ENCODE results near the gene CBY1. TPM values are rescaled to one million over a fixed set of nuclear protein-coding genes. Genes with fewer than 3 reads are reported as not detected.
"Not testable (repeated sequence)": the region's sequence is repeated elsewhere in the genome, so short reads cannot be mapped to it uniquely, and the experiment has no call there.

CBY1 gene
- polyA plus RNA-seq, 1 donor, result 38.7 TPM

- not testable (repeated sequence) for DNase-seq; H3K27me3 ChIP-seq (ENCODE audit: control insufficient read depth, insufficient read depth, low read length); H3K36me3 ChIP-seq (ENCODE audit: control insufficient read depth, insufficient read depth, low read length); H3K27ac ChIP-seq (ENCODE audit: low read length); H3K9me3 ChIP-seq (ENCODE audit: control insufficient read depth, low read depth, low read length); H3K4me1 ChIP-seq (ENCODE audit: control insufficient read depth, insufficient read depth, low read length); H3K4me3 ChIP-seq (ENCODE audit: low read length)
- no CpG with 5 or more reads among the region's 9 CpGs for WGBS (ENCODE audit: insufficient coverage, low lambda C conversion rate)
Measured at GRCh38 chr22:38615064-38615405, 41.4 kb upstream of the CBY1 start.

GRCh38 chr22:38618258-38618657 lies 38.2 kb upstream of the CBY1 start:
- Histone ChIP-seq H3K36me3 (ENCODE audit: control insufficient read depth, insufficient read depth, low read length) (peaks cover 2% of the 10 kb centered on the region), H3K27ac (ENCODE audit: low read length) (no peak overlapping the region), H3K27me3 (ENCODE audit: control insufficient read depth, insufficient read depth, low read length) (no peaks in the 10 kb centered on the region), H3K4me3 (ENCODE audit: low read length) (no peak overlapping the region), H3K4me1 (ENCODE audit: control insufficient read depth, insufficient read depth, low read length) (no peaks in the 10 kb centered on the region), H3K9me3 (ENCODE audit: control insufficient read depth, low read depth, low read length) (peaks cover 6% of the 10 kb centered on the region)
- DNase-seq, result no peak
- no CpG with 5 or more reads among the region's 1 CpG for WGBS (ENCODE audit: insufficient coverage, low lambda C conversion rate)

- H3K36me3 ChIP-seq (ENCODE audit: control insufficient read depth, insufficient read depth, low read length), result peaks cover 2% of the 10 kb centered on the region
- no peaks in the 10 kb centered on the region for H3K27me3 ChIP-seq (ENCODE audit: control insufficient read depth, insufficient read depth, low read length)
- H3K4me1 ChIP-seq (ENCODE audit: control insufficient read depth, insufficient read depth, low read length), result no peaks in the 10 kb centered on the region
- H3K9me3 ChIP-seq (ENCODE audit: control insufficient read depth, low read depth, low read length), result peaks cover 6% of the 10 kb centered on the region
- H3K27ac ChIP-seq (ENCODE audit: low read length), result no peak overlapping the region
- H3K4me3 ChIP-seq (ENCODE audit: low read length), result no peak overlapping the region
- no peak for DNase-seq
- no CpG with 5 or more reads among the region's 2 CpGs for WGBS (ENCODE audit: insufficient coverage, low lambda C conversion rate)
Measured at GRCh38 chr22:38618682-38619081, 37.8 kb upstream of the CBY1 start.

DNA sequence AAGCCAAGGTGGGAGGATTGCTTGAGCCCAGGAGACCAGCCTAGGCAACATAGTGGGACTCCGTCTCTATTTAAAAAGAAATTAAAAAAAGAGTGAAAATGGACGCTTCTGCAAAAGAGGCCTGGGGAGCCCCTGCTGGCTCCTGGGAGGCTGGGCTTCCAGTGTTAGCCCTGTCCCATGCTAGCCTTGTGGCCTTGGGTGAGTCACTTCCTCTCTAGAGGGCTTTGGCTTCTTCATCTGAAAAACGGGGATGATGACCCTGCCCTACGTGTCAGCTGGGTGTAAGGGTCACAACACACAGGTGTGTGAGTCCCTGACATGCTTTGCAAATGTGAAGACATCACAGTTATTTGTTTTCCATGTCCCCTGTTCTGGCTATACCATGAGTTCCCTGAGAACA lies 33.1 kb upstream of the CBY1 start:
- no peak for DNase-seq
- Histone ChIP-seq H3K4me1 (ENCODE audit: control insufficient read depth, insufficient read depth, low read length) (no peaks in the 10 kb centered on the region), H3K4me3 (ENCODE audit: low read length) (no peak overlapping the region), H3K27ac (ENCODE audit: low read length) (no peak overlapping the region), H3K27me3 (ENCODE audit: control insufficient read depth, insufficient read depth, low read length) (no peaks in the 10 kb centered on the region), H3K36me3 (ENCODE audit: control insufficient read depth, insufficient read depth, low read length) (peaks cover 2% of the 10 kb centered on the region), H3K9me3 (ENCODE audit: control insufficient read depth, low read depth, low read length) (peaks cover 3% of the 10 kb centered on the region)
- WGBS (ENCODE audit: insufficient coverage, low lambda C conversion rate), result no CpG with 5 or more reads among the region's 4 CpGs

DNA sequence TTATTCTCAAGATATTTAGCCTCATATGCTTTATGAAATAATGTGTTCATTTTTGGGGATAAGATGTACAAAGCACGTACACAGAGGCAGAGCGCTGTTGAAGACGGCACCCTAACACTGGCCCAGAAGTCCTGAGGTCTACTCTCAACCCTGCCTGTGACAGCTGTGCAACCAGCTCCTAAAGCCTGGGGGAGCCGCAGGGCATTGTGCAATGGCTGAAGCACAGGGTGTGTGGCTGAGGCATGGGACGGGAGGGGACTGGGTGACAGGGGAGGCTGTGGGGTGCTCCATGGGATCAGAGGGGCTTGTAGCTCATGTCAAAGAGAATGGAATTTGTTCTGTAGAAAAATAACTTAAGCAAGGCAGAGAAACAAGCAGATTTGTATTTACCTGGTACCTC lies 28.0 kb upstream of the CBY1 start:
- 60% methylated on average over 1 of the region's 5 CpGs for WGBS (ENCODE audit: insufficient coverage, low lambda C conversion rate)
- Histone ChIP-seq H3K36me3 (ENCODE audit: control insufficient read depth, insufficient read depth, low read length) (no peaks in the 10 kb centered on the region), H3K4me1 (ENCODE audit: control insufficient read depth, insufficient read depth, low read length) (no peaks in the 10 kb centered on the region), H3K9me3 (ENCODE audit: control insufficient read depth, low read depth, low read length) (no peaks in the 10 kb centered on the region), H3K4me3 (ENCODE audit: low read length) (no peak overlapping the region), H3K27ac (ENCODE audit: low read length) (no peak overlapping the region), H3K27me3 (ENCODE audit: control insufficient read depth, insufficient read depth, low read length) (no peaks in the 10 kb centered on the region)
- no peak for DNase-seq

DNA sequence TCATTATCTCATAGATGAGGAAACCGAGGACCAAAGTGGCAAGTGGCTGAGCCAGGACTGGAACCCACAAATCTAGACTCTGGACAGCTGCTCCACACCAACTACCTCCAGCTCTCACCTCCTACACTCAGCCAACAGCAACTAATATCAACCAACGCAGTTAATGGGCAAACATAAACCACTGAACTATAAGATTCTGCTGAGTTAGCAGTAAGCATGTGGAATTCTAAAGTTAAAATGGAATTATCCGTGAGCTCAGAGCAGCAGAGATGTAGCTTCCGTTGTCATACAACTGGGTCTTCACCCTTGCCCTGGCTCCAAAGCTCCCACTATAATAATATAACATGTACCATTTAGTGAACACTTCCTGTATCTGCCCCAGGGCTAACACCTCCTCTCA lies 27.3 kb upstream of the CBY1 start:
- no peak overlapping the region for H3K4me3 ChIP-seq (ENCODE audit: low read length)
- H3K36me3 ChIP-seq (ENCODE audit: control insufficient read depth, insufficient read depth, low read length), result no peaks in the 10 kb centered on the region
- H3K9me3 ChIP-seq (ENCODE audit: control insufficient read depth, low read depth, low read length), result no peaks in the 10 kb centered on the region
- WGBS (ENCODE audit: insufficient coverage, low lambda C conversion rate), result no CpG with 5 or more reads among the region's 4 CpGs
- no peak overlapping the region for H3K27ac ChIP-seq (ENCODE audit: low read length)
- no peaks in the 10 kb centered on the region for H3K4me1 ChIP-seq (ENCODE audit: control insufficient read depth, insufficient read depth, low read length)
- H3K27me3 ChIP-seq (ENCODE audit: control insufficient read depth, insufficient read depth, low read length), result no peaks in the 10 kb centered on the region
- DNase-seq, result no peak

DNA sequence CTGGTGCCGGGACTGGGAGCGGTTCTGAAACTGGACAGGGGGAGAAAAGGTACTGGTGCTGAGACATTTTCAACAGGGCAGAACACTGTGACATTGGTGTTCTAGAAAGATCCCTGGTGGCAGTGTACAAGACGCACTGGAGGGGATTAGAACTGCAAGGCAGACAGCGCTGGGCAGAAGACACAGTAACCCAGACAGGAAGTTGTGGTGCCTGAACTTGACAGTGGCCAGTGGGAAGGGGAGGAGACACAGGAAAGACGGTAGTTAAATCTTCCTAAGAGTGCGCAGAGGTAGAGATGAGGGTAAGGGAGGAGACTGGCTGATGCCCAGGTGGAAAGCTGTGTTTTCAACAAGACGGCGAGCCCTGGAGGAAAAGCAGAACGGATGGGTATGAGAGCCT lies 24.7 kb upstream of the CBY1 start:
- Histone ChIP-seq H3K4me3 (ENCODE audit: low read length) (no peak overlapping the region), H3K36me3 (ENCODE audit: control insufficient read depth, insufficient read depth, low read length) (peaks cover 2% of the 10 kb centered on the region), H3K9me3 (ENCODE audit: control insufficient read depth, low read depth, low read length) (no peaks in the 10 kb centered on the region), H3K27me3 (ENCODE audit: control insufficient read depth, insufficient read depth, low read length) (no peaks in the 10 kb centered on the region), H3K27ac (ENCODE audit: low read length) (no peak overlapping the region), H3K4me1 (ENCODE audit: control insufficient read depth, insufficient read depth, low read length) (no peaks in the 10 kb centered on the region)
- 100% methylated on average over 1 of the region's 9 CpGs for WGBS (ENCODE audit: insufficient coverage, low lambda C conversion rate)
- no peak for DNase-seq

- Histone ChIP-seq H3K9me3 (ENCODE audit: control insufficient read depth, low read depth, low read length) (no peaks in the 10 kb centered on the region), H3K27me3 (ENCODE audit: control insufficient read depth, insufficient read depth, low read length) (no peaks in the 10 kb centered on the region), H3K36me3 (ENCODE audit: control insufficient read depth, insufficient read depth, low read length) (peaks cover 2% of the 10 kb centered on the region), H3K27ac (ENCODE audit: low read length) (no peak overlapping the region), H3K4me3 (ENCODE audit: low read length) (no peak overlapping the region), H3K4me1 (ENCODE audit: control insufficient read depth, insufficient read depth, low read length) (no peaks in the 10 kb centered on the region)
- no peak for DNase-seq
- 17% methylated on average over 1 of the region's 3 CpGs for WGBS (ENCODE audit: insufficient coverage, low lambda C conversion rate)
Measured at GRCh38 chr22:38632528-38632927, 23.9 kb upstream of the CBY1 start.

DNA sequence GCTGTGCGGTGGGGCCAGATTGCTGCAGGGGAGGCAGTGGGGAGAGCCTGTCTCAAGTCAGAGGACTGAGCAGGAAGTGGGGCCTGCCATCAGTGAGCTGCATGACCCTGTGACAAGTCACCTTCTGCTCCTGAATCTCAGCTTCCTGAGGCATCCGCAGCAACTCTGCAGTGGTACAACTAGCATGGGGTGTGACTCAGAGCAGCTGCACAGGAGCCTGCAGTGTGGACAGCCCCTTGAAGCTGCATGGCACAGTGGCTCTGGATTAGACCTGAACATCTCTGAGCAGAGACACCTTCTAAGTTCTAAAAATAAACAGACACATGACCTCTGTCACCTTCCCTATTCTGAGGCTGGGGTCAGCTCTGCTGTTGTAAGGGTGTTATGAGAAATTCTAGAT lies 18.2 kb upstream of the CBY1 start:
- Histone ChIP-seq H3K27me3 (ENCODE audit: control insufficient read depth, insufficient read depth, low read length) (no peaks in the 10 kb centered on the region), H3K4me3 (ENCODE audit: low read length) (no peak overlapping the region), H3K27ac (ENCODE audit: low read length) (no peak overlapping the region), H3K4me1 (ENCODE audit: control insufficient read depth, insufficient read depth, low read length) (no peaks in the 10 kb centered on the region), H3K36me3 (ENCODE audit: control insufficient read depth, insufficient read depth, low read length) (peaks cover 5% of the 10 kb centered on the region), H3K9me3 (ENCODE audit: control insufficient read depth, low read depth, low read length) (no peaks in the 10 kb centered on the region)
- WGBS (ENCODE audit: insufficient coverage, low lambda C conversion rate), result no CpG with 5 or more reads among the region's 2 CpGs
- DNase-seq, result no peak

DNA sequence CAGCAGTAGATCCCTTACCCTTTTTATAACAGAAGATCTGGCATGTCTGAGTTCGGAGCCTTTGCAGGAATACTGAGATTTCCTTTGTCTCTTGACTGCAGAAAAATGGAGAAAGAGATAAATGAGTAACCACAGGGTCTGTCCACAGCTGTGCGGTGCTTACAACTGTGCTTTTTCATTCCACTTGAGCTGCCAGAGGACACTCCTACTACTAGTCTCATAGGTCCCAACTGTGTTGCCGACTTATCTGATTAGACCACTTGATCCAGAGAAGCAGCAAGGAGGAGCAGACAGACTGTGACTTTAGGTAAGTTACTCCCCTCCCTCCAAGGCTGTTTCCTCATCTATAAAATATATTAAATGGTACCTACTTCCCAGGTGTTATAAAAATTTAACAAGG lies 17.7 kb upstream of the CBY1 start:
- WGBS (ENCODE audit: insufficient coverage, low lambda C conversion rate), result no CpG with 5 or more reads among the region's 3 CpGs
- Histone ChIP-seq H3K27ac (ENCODE audit: low read length) (no peak overlapping the region), H3K9me3 (ENCODE audit: control insufficient read depth, low read depth, low read length) (no peaks in the 10 kb centered on the region), H3K27me3 (ENCODE audit: control insufficient read depth, insufficient read depth, low read length) (no peaks in the 10 kb centered on the region), H3K36me3 (ENCODE audit: control insufficient read depth, insufficient read depth, low read length) (peaks cover 5% of the 10 kb centered on the region), H3K4me1 (ENCODE audit: control insufficient read depth, insufficient read depth, low read length) (no peaks in the 10 kb centered on the region), H3K4me3 (ENCODE audit: low read length) (no peak overlapping the region)
- DNase-seq, result no peak

- Histone ChIP-seq H3K4me3 (ENCODE audit: low read length) (no peak overlapping the region), H3K36me3 (ENCODE audit: control insufficient read depth, insufficient read depth, low read length) (peaks cover 3% of the 10 kb centered on the region), H3K27ac (ENCODE audit: low read length) (no peak overlapping the region), H3K9me3 (ENCODE audit: control insufficient read depth, low read depth, low read length) (no peaks in the 10 kb centered on the region), H3K27me3 (ENCODE audit: control insufficient read depth, insufficient read depth, low read length) (no peaks in the 10 kb centered on the region), H3K4me1 (ENCODE audit: control insufficient read depth, insufficient read depth, low read length) (no peaks in the 10 kb centered on the region)
- no peak for DNase-seq
- whole genome bisulfite sequencing (ENCODE audit: insufficient coverage, low lambda C conversion rate), result 94% methylated on average over 3 of the region's 13 CpGs
Measured at GRCh38 chr22:38641476-38642040, 14.9 kb upstream of the CBY1 start.

All from large intestine (tissue), 3 donors.